ENCODE results near the gene STK32C.

- TF ChIP-seq CTCF (IDR thresholded peaks at IDR 0.05) = no peak
- no peak for TF ChIP-seq EZH2 (IDR thresholded peaks at IDR 0.05; ENCODE audit: borderline replicate concordance, insufficient read depth, low read depth, low read length, poor library complexity, severe bottlenecking)
Measured at GRCh38 chr10:132350391-132350790, 42.6 kb upstream of the STK32C start.

All from B cell (primary cell).